Measurements from ENCODE around the gene CFAP65. TPM values are rescaled to one million over a fixed set of nuclear protein-coding genes. Genes with fewer than 3 reads are reported as not detected.

Gene CFAP65
- total and polyA plus RNA-seq, 9 of the 15 experiments (the other 6 are each of a cell fraction or from before 2014, with no cell fraction given), result not detected

DNA sequence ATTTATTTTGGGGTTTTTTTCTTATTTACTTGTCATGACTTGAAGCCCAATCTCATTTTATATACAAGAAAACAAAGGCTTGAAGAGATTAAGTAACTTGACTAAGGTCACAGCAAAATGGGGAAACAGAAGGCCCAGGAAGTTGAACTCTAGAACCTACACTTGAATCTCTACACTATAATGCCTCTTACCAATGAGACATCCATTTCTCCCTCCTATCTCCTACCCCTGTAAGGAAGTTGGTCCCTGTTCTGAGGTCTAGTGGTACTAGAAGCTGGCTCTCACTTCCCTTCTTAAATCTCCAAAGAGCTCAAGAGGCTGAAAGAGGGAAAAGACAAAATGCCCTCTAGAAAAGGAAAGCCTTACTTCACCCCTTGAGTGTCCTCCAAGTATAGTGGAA, 44.9 kb upstream of the CFAP65 start (continued):
- TF ChIP-seq, protein P1, sequence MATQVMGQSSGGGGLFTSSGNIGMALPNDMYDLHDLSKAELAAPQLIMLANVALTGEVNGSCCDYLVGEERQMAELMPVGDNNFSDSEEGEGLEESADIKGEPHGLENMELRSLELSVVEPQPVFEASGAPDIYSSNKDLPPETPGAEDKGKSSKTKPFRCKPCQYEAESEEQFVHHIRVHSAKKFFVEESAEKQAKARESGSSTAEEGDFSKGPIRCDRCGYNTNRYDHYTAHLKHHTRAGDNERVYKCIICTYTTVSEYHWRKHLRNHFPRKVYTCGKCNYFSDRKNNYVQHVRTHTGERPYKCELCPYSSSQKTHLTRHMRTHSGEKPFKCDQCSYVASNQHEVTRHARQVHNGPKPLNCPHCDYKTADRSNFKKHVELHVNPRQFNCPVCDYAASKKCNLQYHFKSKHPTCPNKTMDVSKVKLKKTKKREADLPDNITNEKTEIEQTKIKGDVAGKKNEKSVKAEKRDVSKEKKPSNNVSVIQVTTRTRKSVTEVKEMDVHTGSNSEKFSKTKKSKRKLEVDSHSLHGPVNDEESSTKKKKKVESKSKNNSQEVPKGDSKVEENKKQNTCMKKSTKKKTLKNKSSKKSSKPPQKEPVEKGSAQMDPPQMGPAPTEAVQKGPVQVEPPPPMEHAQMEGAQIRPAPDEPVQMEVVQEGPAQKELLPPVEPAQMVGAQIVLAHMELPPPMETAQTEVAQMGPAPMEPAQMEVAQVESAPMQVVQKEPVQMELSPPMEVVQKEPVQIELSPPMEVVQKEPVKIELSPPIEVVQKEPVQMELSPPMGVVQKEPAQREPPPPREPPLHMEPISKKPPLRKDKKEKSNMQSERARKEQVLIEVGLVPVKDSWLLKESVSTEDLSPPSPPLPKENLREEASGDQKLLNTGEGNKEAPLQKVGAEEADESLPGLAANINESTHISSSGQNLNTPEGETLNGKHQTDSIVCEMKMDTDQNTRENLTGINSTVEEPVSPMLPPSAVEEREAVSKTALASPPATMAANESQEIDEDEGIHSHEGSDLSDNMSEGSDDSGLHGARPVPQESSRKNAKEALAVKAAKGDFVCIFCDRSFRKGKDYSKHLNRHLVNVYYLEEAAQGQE (IDR thresholded peaks at IDR 0.05; ENCODE audit: borderline replicate concordance), result no peak
- TF ChIP-seq, protein P1 (CRISPR knock-in tag; IDR thresholded peaks at IDR 0.05; ENCODE audit: low read depth), result no peak
- TF ChIP-seq NR2F6 (CRISPR knock-in tag; IDR thresholded peaks at IDR 0.05) (no peak), PHF8 (IDR thresholded peaks at IDR 0.05; ENCODE audit: borderline replicate concordance, low read length) (no peak), ZNF41 (CRISPR knock-in tag; conservative IDR thresholded peaks at IDR 0.05) (no peak), MYC (IDR thresholded peaks at IDR 0.05; ENCODE audit: low read depth, low read length) (no peak), MYC (CRISPR knock-in tag; IDR thresholded peaks at IDR 0.05; ENCODE audit: borderline replicate concordance, low read depth) (no peak), XRCC5 (IDR thresholded peaks at IDR 0.05; ENCODE audit: low read depth, low read length) (no peak)

Measured in K562 (cell line).